Measurements from ENCODE around the gene P3H1. TPM values are rescaled to one million over a fixed set of nuclear protein-coding genes. Genes with fewer than 3 reads are reported as not detected.

The P3H1 gene
- total RNA-seq, 1 experiment from 2014 or later: 32.9 TPM

- H3K9ac ChIP-seq (ENCODE audit: low read length): no peak overlapping the region
- no peaks in the 10 kb centered on the region for H3K4me1 ChIP-seq (ENCODE audit: control insufficient read depth in 1 of 2, insufficient read depth in 2 of 2, low read length in 2 of 2)
- intact Hi-C loops (cut with micrococcal nuclease): no loop called here
- no peak overlapping the region for H2AFZ ChIP-seq (ENCODE audit: low read depth, low read length, poor library complexity, severe bottlenecking)
- POLR2A ChIA-PET: no interaction called here
- H3K4me2 ChIP-seq (ENCODE audit: low read length): no peak overlapping the region
- H3K4me3 ChIP-seq (replicated peaks in 1 of 2; ENCODE audit: low read depth in 1 of 2, low read length in 2 of 2): no peak overlapping the region
- H3K9me3 ChIP-seq (ENCODE audit: control insufficient read depth in 1 of 2, insufficient read depth in 1 of 2, low read depth in 1 of 2, low read length in 2 of 2): no peaks in the 10 kb centered on the region
- no peaks in the 10 kb centered on the region for H3K9me2 ChIP-seq (ENCODE audit: insufficient read depth)
- ATAC-seq (no peak), DNase-seq (ENCODE audit: low read depth, low spot score) (no peak)
- H3K36me3 ChIP-seq (ENCODE audit: control insufficient read depth in 1 of 2, insufficient read depth in 2 of 2, low read length in 2 of 2): peaks cover 13 to 19% of the 10 kb centered on the region in 2 experiments; a peak in 3 of 4 replicates
- no peaks in the 10 kb centered on the region for H3K79me2 ChIP-seq (ENCODE audit: insufficient read depth, low read length)
- RAD21 ChIA-PET (ENCODE audit: low non-redundant PET in 1 of 2, low total read pairs in 2 of 2, uncharacterized antibody in 2 of 2, unreplicated experiment in 2 of 2): interaction anchor here in 1 of 2 experiments (3.1 kb wide), 1 partner anchor 297 kb away, joined by 14 read pairs; no protein-coding TSS in a partner anchor
- BruUV-seq (replicated peaks): no TSS peak
- CTCF ChIA-PET: interaction anchor here (1.0 to 7.1 kb wide), 2 partner anchors 137 to 297 kb away, joined by 3 to 96 read pairs; no protein-coding TSS in a partner anchor
- no peaks in the 10 kb centered on the region for H4K20me1 ChIP-seq (ENCODE audit: insufficient read depth)
- TF ChIP-seq ZFX (IDR thresholded peaks at IDR 0.05) (no peak), EGR1 (IDR thresholded peaks at IDR 0.05; ENCODE audit: low read depth) (no peak), CEBPB (IDR thresholded peaks at IDR 0.05; ENCODE audit: low read depth) (no peak), TCF7L2 (IDR thresholded peaks at IDR 0.05; ENCODE audit: borderline replicate concordance, extremely low read depth, insufficient read depth, insufficient read length) (no peak), SP1 (IDR thresholded peaks at IDR 0.05; ENCODE audit: low read depth) (no peak), YY1 (IDR thresholded peaks at IDR 0.05; ENCODE audit: extremely low read depth, insufficient replicate concordance, low read depth, low read length) (no peak), POLR2AphosphoS5 (IDR thresholded peaks at IDR 0.05; ENCODE audit: low read depth, low read length) (no peak), SRF (IDR thresholded peaks at IDR 0.05; ENCODE audit: low read depth) (no peak), JUND (IDR thresholded peaks at IDR 0.05) (no peak), ZBTB33 (IDR thresholded peaks at IDR 0.05; ENCODE audit: extremely low read depth, insufficient replicate concordance, low read length) (no peak), ATF3 (IDR thresholded peaks at IDR 0.05) (no peak), CTCF (IDR thresholded peaks at IDR 0.05 in 2 of 3, conservative IDR thresholded peaks at IDR 0.05 in 1 of 3; ENCODE audit: borderline replicate concordance in 1 of 3, insufficient read depth in 1 of 3, low read depth in 2 of 3, low read length in 2 of 3) (no peak), SIN3A (IDR thresholded peaks at IDR 0.05; ENCODE audit: low read depth) (no peak), MAX (IDR thresholded peaks at IDR 0.05) (no peak), REST (IDR thresholded peaks at IDR 0.05; ENCODE audit: low read depth) (no peak)
- no peak overlapping the region for H3K27ac ChIP-seq (ENCODE audit: low read depth, low read length)
- no peaks in the 10 kb centered on the region for H3K27me3 ChIP-seq (ENCODE audit: insufficient read depth, low read length)
Measured at GRCh38 chr1:42776502-42776901, 9.7 kb upstream of the P3H1 start.

All from HCT116 (cell line).